Right ventricle myocardium inferior (tissue), 1 donor: ENCODE data around the gene SSR1. TPM values are rescaled to one million over a fixed set of nuclear protein-coding genes. Genes with fewer than 3 reads are reported as not detected.

Source experiments
- ATAC-seq: fragments of 200-7000 bp; cut with Tn5 transposase; one replicate; pipeline ENCODE4 v1.9.1; 2020; ENCODE audit warnings: mild to moderate bottlenecking, moderate library complexity
- DNase-seq: peaks from one replicate; pipeline ENCODE4 v3.0.0; 2021; ENCODE audit errors: missing footprints
- intact Hi-C: fragments of 100-400 bp; cut with DNase I; formaldehyde crosslinking; loops from one replicate; pipeline ENCODE4 v1.11.0; 2022
- total RNA-seq: library from RNA; stranded (reverse); fragmentation: NEBNext Ultra II Directional; extraction: Animal tissue kit (Norgen Biotek cat#: 25700); gene quantifications from one replicate; pipeline ENCODE4 v1.2.1, GENCODE V29; 2021
- donor health status: DM: no; HTN: yes; CAD: no; lungs with severe emphysema.

SSR1 gene
- total RNA-seq, 1 donor from 2014 or later, result 58.5 TPM

DNA sequence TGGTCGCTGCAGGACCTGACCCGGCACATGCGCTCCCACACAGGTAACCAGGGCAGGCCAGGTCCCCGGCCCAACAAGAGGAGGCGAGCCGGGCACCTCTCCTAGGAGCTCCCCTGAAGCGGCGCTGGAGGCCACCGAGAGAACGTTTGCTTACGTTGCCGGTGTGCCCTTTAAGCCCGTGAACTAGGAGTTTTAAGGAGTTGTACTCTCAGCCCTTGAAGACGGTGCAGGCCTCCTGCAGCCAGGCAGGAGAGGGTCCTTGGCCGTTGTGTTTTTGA lies 65.9 kb downstream of the SSR1 start:
- intact Hi-C loops, result loop anchor here (10.0 kb wide), 1 partner anchor 692 kb away; no protein-coding TSS in a partner anchor
- DNase-seq, result no peak

DNA sequence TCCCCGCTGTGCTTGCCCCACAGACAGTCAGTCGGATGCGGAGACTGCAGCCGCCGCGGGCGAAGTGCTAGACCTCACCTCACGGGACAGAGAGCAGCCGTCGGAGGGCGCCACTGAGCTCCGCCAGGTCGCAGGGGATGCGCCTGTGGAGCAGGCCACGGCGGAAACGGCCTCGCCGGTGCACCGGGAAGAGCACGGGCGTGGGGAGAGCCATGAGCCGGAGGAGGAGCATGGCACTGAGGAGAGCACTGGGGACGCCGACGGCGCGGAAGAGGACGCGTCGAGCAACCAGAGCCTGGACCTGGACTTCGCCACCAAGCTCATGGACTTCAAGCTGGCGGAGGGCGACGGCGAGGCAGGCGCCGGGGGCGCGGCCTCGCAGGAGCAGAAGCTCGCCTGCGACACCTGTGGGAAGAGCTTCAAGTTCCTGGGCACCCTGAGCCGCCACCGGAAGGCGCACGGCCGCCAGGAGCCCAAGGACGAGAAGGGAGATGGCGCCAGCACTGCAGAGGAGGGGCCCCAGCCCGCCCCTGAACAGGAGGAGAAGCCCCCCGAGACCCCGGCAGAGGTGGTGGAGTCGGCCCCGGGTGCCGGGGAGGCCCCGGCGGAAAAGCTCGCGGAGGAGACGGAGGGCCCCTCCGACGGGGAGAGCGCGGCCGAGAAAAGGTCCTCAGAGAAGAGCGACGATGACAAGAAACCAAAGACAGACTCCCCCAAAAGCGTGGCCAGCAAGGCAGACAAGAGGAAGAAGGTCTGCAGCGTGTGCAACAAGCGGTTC lies 66.4 kb downstream of the SSR1 start:
- intact Hi-C loops, result loop anchor here (10.0 kb wide), 1 partner anchor 692 kb away; no protein-coding TSS in a partner anchor
- DNase-seq, result no peak
- ATAC-seq, result no peak

More for the DNA sequence above, 65.9 kb downstream of the SSR1 start:
- no peak for ATAC-seq

DNA sequence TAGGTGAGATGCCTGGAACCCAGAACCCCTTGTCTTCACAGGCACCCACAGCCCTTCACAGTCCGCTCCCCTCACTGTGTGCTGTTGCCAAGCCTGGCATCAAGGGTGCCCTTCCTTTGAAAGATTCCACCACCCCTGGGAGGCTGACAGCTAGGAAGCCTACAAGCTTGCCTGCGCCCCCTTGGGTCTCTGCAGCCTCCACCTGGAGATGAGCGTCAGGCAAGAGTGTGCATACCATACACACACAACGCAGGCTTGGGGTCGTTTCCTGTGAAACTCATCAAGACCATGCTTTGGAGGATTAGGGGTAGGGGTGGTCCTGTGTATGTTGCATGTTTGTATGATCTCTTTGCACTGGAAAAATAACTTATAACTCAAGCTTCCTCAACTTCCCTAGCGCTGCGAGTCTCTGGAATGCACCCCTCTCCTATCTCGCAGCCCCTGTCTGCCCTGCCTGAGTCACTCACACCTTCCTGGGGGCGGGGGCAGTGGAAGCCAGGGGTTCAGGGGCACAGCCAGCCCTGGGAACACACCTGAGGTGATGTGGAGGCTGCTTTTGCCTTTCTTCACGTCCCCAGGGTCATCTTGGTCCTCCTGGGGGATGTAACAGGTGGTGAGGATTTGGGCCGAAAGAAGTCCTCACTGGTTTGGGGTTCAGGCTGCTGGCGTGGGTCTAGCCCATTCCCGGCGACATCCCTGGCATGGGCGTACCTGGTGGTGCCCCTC lies 67.2 kb downstream of the SSR1 start:
- intact Hi-C loops, result loop anchor here (10.0 kb wide), 1 partner anchor 691 kb away; no protein-coding TSS in a partner anchor
- ATAC-seq (no peak), DNase-seq (no peak)

DNA sequence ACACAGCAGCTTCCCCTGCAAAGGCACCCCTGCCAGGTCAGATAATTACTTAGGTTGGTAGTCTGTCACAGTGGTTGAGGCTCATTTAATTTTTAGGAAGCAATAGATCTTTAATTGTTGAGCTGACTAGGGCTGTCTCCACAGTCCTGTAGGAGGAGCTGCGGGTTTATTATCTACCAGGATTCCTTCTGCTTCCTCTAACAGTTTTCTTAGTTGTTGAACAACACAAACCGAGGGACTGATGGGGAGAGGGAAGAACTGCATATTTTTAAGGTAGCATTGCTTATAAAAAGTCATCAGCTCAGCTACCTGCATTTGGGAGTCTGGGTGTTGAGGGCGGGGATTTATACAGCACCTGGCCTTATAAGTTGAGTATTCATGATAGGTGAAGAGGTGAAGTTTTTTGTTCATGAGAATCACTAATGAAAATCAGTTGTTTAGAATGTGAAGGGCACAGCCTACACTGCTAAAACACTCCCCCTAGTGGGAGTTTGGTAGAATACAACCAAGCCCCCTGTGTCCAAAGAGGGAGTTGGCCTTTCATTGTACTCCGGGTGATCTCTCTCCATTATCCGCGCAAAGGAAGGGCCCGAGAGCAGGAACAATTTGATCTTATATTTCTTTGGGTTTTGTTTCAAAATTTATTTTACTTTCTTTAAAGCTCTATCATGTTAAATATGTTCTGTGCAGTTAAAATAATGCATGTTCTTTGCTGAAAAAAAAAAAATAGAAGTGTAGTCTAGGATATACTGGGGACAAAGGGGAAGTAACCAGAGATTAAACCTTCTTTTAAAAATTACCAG lies 69.6 kb downstream of the SSR1 start:
- ATAC-seq, result peak; percentile 51
- intact Hi-C loops, result loop anchor here (2.0 to 10.0 kb wide), 5 partner anchors 136 to 689 kb away; partner anchors contain the start of gene RREB1
- no peak for DNase-seq

DNA sequence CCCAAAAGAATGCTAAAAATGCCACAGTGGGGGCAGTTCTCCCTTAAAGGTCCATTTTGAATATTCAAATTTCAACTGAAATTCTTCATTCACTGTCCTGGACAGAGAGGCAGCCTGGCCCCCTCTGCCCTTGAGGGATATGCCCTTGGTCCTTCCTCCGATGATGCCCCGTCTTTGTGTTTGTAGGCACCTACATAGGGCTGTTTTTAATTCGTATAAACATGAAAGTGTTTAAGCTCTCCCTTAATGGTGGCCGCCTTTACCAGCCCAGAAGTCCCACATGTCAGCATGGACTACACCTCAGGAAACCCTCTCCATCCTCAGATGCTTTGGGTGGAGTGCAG lies 70.2 kb downstream of the SSR1 start:
- intact Hi-C loops, result loop anchor here (2.0 to 10.0 kb wide), 5 partner anchors 136 to 688 kb away; partner anchors contain the start of gene RREB1

DNA sequence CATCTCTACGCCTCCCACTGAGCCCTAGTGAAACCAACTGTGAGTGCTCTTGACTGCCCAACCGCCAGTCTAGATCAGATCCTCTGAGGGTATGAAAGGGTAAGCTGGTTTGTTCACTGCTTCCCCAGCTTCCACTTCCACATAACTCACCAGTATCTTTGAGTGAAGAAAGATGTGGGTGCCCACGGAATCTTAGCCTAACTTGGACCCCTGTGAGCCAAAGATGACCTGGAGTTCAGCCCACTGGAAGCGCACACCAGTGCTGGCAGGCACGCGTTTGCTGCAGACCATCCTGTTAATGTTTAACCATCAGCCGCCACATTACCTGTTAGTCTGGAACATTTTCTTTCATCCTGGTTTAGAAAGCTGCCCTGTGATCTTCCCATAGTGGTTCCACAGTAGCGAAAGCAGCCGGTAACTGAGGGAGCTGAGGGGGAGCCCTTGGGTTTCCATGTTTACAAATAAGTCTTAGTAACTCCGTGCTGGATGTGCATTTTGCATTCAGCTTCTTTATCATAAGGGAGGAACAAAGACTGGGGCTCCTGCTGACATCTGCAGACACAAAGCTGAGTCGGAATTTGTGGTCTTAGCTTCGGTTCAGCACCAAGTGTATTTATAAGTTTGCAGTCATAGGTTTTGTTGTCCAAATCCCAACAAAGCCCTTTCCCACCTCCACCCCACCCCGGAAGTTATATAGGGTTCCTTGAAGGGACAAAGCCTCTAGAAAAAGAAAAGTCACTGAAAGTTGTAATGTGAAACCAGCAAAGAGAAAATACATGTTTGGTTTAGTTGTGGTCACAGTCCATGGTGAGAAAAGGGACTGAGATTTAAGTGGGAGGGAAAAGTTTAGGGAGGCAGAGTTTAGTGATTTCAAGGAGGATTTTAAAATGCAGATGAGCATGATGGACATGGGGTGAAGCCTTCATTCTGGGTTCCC lies 71.0 kb downstream of the SSR1 start:
- intact Hi-C loops, result loop anchor here (2.0 to 10.0 kb wide), 5 partner anchors 135 to 687 kb away; partner anchors contain the start of gene RREB1
- ATAC-seq, result no peak
- DNase-seq, result no peak

More for the DNA sequence above, 70.2 kb downstream of the SSR1 start:
- DNase-seq (no peak), ATAC-seq (no peak)

DNA sequence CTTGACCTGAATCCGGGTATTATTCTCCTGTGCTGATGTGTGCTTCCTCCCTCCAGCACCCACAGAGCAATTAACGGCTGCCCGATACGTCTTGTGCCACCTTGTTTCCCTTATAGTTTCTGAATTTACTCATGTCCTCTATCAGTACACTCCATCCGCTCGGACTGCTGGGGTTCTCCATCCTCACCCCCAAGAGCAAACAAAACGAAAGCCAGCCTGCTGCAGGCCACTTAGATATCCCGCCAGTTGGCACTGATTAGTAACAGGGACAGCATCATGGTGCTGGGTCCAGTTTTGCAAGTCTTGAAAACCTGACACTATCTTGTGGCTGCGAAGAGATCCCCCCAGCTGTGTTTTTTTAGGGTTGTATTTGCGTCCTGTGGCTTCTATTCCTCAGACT lies 71.8 kb downstream of the SSR1 start:
- ATAC-seq (no peak), DNase-seq (no peak)
- intact Hi-C loops, result loop anchor here (5.0 to 10.0 kb wide), 4 partner anchors 134 to 686 kb away; partner anchors contain the start of gene RREB1

DNA sequence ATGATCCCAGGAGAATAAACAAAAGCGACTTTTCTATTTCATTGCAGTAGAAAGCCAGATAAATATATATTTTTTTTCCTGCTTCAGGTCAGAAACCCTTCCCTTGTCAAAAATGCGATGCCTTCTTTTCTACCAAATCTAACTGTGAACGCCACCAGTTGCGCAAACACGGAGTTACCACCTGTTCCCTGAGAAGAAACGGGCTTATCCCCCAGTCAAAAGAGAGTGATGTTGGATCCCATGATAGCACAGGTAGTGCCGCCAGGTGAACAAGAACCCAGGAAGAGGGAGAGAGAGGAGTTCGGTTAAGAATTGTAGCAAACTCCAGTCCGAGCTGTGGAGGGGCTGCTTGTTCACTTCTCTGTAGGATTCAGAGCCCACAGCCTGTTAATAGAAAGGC lies 72.6 kb downstream of the SSR1 start:
- DNase-seq (no peak), ATAC-seq (no peak)
- intact Hi-C loops, result loop anchor here (5.0 to 10.0 kb wide), 4 partner anchors 133 to 686 kb away; partner anchors contain the start of gene RREB1

DNA sequence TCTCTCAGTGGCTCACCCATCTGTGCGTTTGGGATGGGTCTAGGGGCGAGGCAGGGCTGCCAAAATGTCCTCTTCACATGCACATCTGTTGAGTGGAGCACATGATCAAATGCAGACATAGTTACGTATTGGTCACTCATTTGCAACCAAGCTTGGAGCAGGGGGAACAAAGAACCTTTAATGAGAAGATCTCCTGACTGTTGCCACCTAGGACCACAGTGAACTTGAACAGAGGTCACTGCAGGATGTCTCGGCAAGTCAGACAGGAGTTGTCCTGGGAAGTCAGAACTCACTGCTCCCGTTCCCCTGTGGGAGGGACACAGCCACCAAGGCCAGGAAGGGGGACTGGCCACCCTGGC lies 73.4 kb downstream of the SSR1 start:
- DNase-seq (no peak), ATAC-seq (no peak)
- intact Hi-C loops, result no loop called here

DNA sequence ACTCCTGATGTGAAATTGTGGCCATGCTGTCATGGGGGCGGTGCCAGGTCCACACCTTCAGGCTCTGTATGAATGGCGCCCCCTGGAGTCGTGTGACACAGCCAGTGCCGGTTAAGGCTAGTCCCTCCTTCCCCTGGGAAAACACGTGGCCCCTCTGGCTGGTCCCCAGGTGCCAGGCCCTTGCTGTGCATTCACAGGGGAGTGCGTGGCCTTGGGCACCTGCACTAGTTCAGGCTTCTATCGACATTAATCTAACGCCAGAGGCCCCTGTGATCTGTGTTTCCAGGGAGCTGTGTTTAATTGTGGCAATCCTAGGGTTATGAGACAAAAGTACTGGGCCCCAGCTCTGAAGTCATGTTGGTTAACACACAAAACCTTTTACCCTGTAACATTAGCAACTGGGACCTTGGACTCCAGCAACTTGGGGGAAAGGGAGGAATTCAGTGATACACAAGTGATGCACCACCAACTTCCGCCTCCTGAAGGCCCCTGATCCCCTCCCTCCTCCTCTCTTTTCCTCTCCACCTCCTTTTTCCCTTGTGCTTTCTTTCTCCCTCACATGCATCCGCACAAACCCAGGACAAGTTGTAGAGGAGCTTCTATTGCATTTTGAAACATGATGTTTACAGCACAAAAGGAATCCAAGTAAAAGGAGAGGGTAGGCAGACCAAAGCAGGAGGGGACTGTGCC lies 74.0 kb downstream of the SSR1 start:
- intact Hi-C loops, result no loop called here
- ATAC-seq (peak; percentile 84), DNase-seq (peak; percentile 93)

DNA sequence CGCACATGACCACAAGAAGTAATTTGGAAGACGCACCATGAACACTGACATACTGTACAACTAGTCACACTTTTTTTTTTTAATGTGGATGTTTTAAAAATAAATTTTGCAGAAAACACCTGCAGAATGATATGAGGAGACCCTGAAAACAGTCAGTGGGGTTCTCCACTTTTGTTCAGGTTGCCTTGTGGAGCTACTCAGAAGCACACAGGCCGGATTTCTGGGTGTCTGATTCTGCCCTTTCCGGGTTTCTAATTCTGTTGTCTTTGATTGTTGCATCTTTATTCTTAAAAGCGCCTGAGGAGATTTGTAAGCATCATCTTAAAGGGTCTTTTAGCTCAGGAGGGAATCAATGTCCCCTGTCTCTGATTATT lies 74.5 kb downstream of the SSR1 start:
- ATAC-seq, result no peak
- intact Hi-C loops, result no loop called here
- DNase-seq, result no peak

DNA sequence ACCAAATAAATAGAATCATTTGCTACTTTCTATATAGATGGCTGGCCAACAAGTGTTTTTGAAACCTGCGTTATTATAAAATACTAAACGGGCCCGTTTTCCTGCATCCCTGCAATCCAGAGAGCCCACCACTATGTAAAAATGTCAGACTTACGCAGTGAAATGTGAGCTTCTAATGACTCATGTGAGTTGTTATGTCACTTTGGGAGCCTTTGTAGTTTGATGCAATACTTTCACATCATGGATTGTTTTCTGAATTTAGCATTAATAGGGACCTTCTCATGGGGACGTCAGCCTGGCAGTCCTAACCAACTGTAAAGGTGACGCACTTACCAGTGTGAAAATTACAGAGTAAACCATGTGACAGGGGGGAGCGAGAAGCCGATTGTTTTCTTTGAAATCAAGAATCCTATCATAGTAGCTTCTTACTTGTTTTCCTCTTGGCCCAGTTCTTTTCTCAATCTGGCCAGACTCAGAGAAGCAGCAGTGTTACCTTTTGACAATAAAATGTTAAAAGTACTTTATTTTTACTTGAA lies 75.3 kb downstream of the SSR1 start:
- no peak for DNase-seq
- no peak for ATAC-seq
- intact Hi-C loops, result no loop called here

DNA sequence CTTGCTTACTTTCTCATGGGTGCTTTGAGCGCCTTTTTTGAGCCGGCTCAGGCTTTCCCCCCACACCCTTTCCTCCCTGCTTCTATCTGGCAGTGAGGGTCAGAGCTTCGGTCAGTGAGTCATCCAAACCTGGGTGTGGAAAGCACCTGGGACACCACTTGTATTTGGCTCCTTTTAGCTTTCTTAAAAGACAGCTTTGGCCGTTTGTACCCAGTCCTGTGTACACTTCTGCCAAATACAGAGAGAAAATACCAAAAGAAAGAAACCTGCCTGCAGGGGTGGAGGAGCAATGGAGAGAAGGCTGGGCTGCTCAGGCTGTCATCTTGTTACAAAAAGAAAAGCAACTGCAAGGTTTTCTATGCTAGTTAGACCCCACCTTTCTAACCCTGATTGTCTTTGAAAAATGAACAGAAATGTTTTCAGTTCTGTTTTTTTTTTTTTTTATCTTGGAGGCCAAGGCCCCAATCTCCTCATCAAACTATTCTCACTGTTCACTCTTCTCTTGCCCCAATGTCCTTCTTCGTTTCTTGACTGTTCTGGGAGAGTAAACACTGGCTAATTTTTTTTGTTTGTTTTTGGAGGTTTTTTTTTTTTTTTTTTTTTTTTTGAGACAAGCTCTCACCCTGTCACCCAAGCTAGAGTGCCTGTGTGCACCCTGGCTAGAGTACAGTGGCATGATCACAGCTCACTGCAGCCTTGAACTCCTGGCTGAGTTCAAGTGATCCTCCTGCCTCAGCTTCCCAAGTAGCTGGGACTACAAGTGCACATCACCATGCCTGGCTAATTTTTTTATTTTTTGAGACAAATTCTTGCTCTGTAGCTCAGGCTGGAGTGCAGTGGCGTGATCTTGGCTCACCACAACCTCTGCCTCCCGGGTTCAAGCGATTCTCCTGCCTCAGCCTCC lies 76.4 kb downstream of the SSR1 start:
- intact Hi-C loops, result no loop called here
- ATAC-seq (no peak), DNase-seq (no peak)

DNA sequence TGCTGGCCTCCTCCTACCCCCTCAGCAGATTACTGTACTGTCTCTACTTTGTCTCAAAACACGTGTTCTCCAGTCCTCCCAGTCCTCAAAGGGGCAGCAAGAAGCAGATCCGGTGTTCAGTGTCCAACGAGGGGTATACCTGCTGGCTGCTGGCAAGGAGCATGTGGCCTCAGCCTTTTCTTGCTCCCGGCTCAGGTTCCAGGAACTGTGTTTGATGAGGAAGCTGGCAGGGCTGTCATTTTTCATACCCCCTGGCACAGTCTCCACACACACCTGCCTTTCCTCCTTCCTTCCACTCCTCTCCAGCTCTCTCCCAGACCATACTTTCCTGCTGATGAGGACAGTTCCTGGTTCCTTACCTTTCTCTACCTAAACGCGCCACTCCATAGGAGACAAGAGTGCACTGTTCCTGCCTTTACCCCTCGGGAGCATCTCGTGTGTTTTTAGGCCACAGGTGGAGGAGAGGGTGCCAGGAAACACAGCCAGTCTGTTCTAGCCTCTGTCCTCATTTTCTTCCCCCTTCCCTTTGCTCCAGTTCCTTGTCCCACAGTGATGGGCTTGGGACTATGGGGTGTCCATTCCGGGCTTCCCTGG lies 77.2 kb downstream of the SSR1 start:
- ATAC-seq (no peak), DNase-seq (no peak)
- intact Hi-C loops, result no loop called here

DNA sequence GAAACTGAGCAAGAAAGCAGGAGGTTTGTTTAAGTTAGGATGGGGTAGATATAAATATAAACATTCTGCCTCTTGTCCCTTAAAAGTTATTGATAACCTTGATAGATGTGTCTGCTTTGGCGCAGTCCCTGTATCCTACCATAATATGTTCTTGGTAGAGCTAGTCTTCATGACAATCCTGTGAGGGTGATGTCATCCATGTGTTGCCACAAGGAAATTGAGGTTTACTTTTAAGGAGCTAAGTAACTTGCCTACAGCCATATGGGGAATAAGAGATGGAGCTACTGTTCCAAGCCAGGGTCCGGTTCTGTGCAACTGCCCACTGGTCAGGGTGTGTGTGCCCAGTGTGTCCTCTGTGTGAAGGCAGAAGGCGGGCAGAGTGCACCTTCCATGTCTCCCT lies 78.5 kb downstream of the SSR1 start:
- intact Hi-C loops, result no loop called here
- ATAC-seq (no peak), DNase-seq (no peak)

DNA sequence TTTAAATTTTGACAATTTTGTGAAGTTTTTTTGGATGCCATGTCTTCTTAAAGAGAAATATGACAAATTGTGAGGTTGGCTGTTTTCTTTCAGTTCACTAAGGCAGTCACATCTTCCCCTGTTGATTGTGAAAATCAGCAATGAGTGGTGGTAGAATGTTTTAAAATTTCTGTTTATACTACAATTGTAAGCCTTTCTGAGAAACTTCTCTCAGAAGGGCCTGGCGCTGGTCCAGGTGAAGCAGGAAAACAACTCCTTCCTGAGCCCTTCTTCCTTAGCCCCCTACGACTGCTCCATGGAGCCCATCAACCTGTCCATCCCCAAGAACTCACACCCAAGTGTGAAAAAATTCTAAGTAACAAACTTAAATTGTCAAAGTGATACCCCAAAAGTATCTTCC lies 80.6 kb downstream of the SSR1 start:
- no peak for DNase-seq
- no peak for ATAC-seq
- intact Hi-C loops, result no loop called here
